HepG2 (cell line): ENCODE data around the gene PIGC. TPM values are rescaled to one million over a fixed set of nuclear protein-coding genes. Genes with fewer than 3 reads are reported as not detected.

ENCODE experiments used
- ATAC-seq: fragments of 200-7000 bp; cut with Tn5 transposase; 3 replicates; pipeline ENCODE4 v1.9.1; 2020; ENCODE audit warnings: mild to moderate bottlenecking, moderate library complexity
- BruUV-seq: library from RNA; stranded (reverse); fragments of 400-500 nt; replicated peaks from 2 replicates; lab custom pipeline; 2021; lab: Mats Ljungman, UMichigan
- CTCF ChIA-PET: fragments of 300-600 bp; formaldehyde crosslinking; extraction: SDS; loops from one replicate; lab custom pipeline; 2021; ENCODE audit warnings: low total read pairs, inconsistent platforms, low intra/inter-chr PET ratio; lab: Yijun Ruan, JAX
- POLR2A ChIA-PET: fragments of 350-600 bp; sonication (Branson Sonifier 250); formaldehyde crosslinking; loops from one replicate; lab custom pipeline; 2020; ENCODE audit warnings: antibody characterized with exemption, inconsistent platforms; lab: Yijun Ruan, JAX
- DNase-seq: peaks from one replicate; pipeline ENCODE4 v3.0.0-alpha.2; 2015; ENCODE audit warnings: low spot score
- FAIRE-seq: peaks from 3 replicates; lab custom pipeline; 2011; peaks lifted over from hg19 to GRCh38; lab: Jason Lieb, UNC
- H2AFZ ChIP-seq: one replicate; pipeline ENCODE4 v1.6.1; 2011; ENCODE audit warnings: low read length, inconsistent platforms
- H3K27ac ChIP-seq: fragments of 300-600 bp; 3 replicates; pipeline ENCODE4 v1.8.0; 2011; ENCODE audit warnings: mixed run types, mild to moderate bottlenecking, mixed read lengths, low read length, inconsistent platforms; ENCODE audit not compliant: insufficient read depth; ENCODE audit errors: extremely low read length
- H3K27me3 ChIP-seq, 2 experiments: fragments of 200-600 bp in 1 of 2; 2 replicates in 1 of 2; 3 replicates in 1 of 2; pipeline versions ENCODE4 v1.6.0 to v1.8.0; 2011; ENCODE audit warnings: low read length in 2 of 2, mild to moderate bottlenecking in 2 of 2, moderate library complexity in 2 of 2, inconsistent platforms in 1 of 2; ENCODE audit not compliant: insufficient read depth in 2 of 2, control insufficient read depth in 1 of 2
- H3K36me3 ChIP-seq, 2 experiments: fragments of 200-600 bp in 1 of 2; replicated peaks in 1 of 2; 2 replicates in 1 of 2; 3 replicates in 1 of 2; pipeline versions ENCODE4 v1.5.1 to v1.8.0; 2011; ENCODE audit warnings: low read length in 2 of 2, inconsistent platforms in 1 of 2; ENCODE audit not compliant: insufficient read depth in 2 of 2, control insufficient read depth in 1 of 2
- H3K4me1 ChIP-seq: 2 replicates; pipeline ENCODE4 v1.5.1; 2012; ENCODE audit warnings: low read length, inconsistent platforms; ENCODE audit not compliant: insufficient read depth
- H3K4me2 ChIP-seq: 2 replicates; pipeline ENCODE4 v1.6.0; 2011; ENCODE audit warnings: low read depth, low read length, inconsistent platforms
- H3K4me3 ChIP-seq, 3 experiments: fragments of 200-600 bp in 1 of 3; sonication (generic), shearing (Covaris generic) in 1 of 3; replicated peaks in 1 of 3; 2 replicates each; pipeline ENCODE4 v1.5.1; 2011 to 2016; ENCODE audit warnings: low read length in 3 of 3, inconsistent platforms in 2 of 3, low read depth in 2 of 3, mild to moderate bottlenecking in 2 of 3, control low read depth in 1 of 3, mixed read lengths in 1 of 3; ENCODE audit not compliant: insufficient read depth in 1 of 3
- H3K79me2 ChIP-seq: one replicate; pipeline ENCODE4 v1.6.1; 2011; ENCODE audit warnings: low read length, inconsistent platforms; ENCODE audit not compliant: insufficient read depth
- H3K9ac ChIP-seq: 2 replicates; pipeline ENCODE4 v1.6.0; 2011; ENCODE audit warnings: mild to moderate bottlenecking, low read depth, low read length, inconsistent platforms; ENCODE audit not compliant: insufficient read depth
- H3K9me3 ChIP-seq: 2 replicates; pipeline ENCODE4 v1.5.1; 2012; ENCODE audit warnings: mild to moderate bottlenecking, low read length
- H4K20me1 ChIP-seq: 2 replicates; pipeline ENCODE4 v1.6.0; 2011; ENCODE audit warnings: inconsistent platforms, mild to moderate bottlenecking, low read length, moderate library complexity; ENCODE audit not compliant: insufficient read depth
- FOXA1 ChIP-seq, 2 experiments: fragments of 450-650 bp in 1 of 2; sonication (generic) in 1 of 2; formaldehyde crosslinking in 1 of 2; IDR thresholded peaks; 2 replicates each; pipeline versions ENCODE4 v1.4.0 to v1.6.1; 2016 to 2020; ENCODE audit warnings: missing genetic modification reagents in 1 of 2
- FOXJ3 ChIP-seq: sonication (generic); formaldehyde crosslinking; IDR thresholded peaks from 2 replicates; pipeline ENCODE4 v1.4.0; 2020; ENCODE audit warnings: missing genetic modification reagents, mild to moderate bottlenecking, borderline replicate concordance
- HIVEP1 ChIP-seq: sonication (generic); formaldehyde crosslinking; IDR thresholded peaks from 2 replicates; pipeline ENCODE4 v1.4.0; 2020; ENCODE audit warnings: mild to moderate bottlenecking, missing genetic modification reagents
- KDM6A ChIP-seq: IDR thresholded peaks from 2 replicates; pipeline ENCODE4 v1.6.1; 2016; ENCODE audit warnings: low read depth
- NFYB ChIP-seq: sonication (generic); formaldehyde crosslinking; IDR thresholded peaks from 2 replicates; pipeline ENCODE4 v1.4.0; 2020; ENCODE audit warnings: missing genetic modification reagents
- POGK ChIP-seq: sonication (generic); formaldehyde crosslinking; conservative IDR thresholded peaks from 2 replicates; pipeline ENCODE4 v1.8.0; 2022; ENCODE audit warnings: mild to moderate bottlenecking, moderate library complexity, missing genetic modification reagents
- PREB ChIP-seq: sonication (generic); formaldehyde crosslinking; IDR thresholded peaks from 2 replicates; pipeline ENCODE4 v1.4.0; 2020; ENCODE audit warnings: missing genetic modification reagents
- SALL1 ChIP-seq: sonication (generic); formaldehyde crosslinking; IDR thresholded peaks from 2 replicates; pipeline ENCODE4 v1.8.0; 2022; ENCODE audit warnings: mild to moderate bottlenecking, missing genetic modification reagents
- SMYD3 ChIP-seq: sonication (generic); formaldehyde crosslinking; IDR thresholded peaks from 2 replicates; pipeline ENCODE4 v1.8.1; 2023; ENCODE audit warnings: mild to moderate bottlenecking, missing genetic modification reagents
- TCF12 ChIP-seq, 2 experiments: fragments of 450-650 bp in 1 of 2; sonication (generic) in 1 of 2; formaldehyde crosslinking in 1 of 2; IDR thresholded peaks; 2 replicates each; pipeline versions ENCODE4 v1.6.1 to v1.8.0; 2017 to 2022; ENCODE audit warnings: antibody characterized with exemption in 1 of 2, mild to moderate bottlenecking in 1 of 2, missing genetic modification reagents in 1 of 2, moderate library complexity in 1 of 2
- ZNF281 ChIP-seq: sonication (generic); formaldehyde crosslinking; IDR thresholded peaks from 2 replicates; pipeline ENCODE4 v1.4.0; 2020; ENCODE audit warnings: missing genetic modification reagents, borderline replicate concordance
- ZNF672 ChIP-seq: sonication (generic); formaldehyde crosslinking; IDR thresholded peaks from 2 replicates; pipeline ENCODE4 v1.8.1; 2022; ENCODE audit warnings: missing genetic modification reagents
- ZNF691 ChIP-seq: sonication (generic); formaldehyde crosslinking; IDR thresholded peaks from 2 replicates; pipeline ENCODE4 v1.4.0; 2020; ENCODE audit warnings: missing genetic modification reagents, low read depth, mild to moderate bottlenecking, borderline replicate concordance
- WGBS: methylation state at CpG from one replicate; pipeline ENCODE4 v1.1.6; 2017; ENCODE audit warnings: low lambda C conversion rate; 5-methylcytosine and 5-hydroxymethylcytosine counted together
- in situ Hi-C: cut with HindIII; loops from 2 replicates; pipeline ENCODE4 v1.10.0; 2017; ENCODE audit warnings: low pct_unique_long_range_greater_than_20kb; ENCODE audit not compliant: extremely low pct_ligation_motif_present
- intact Hi-C: fragments of 100-400 bp; cut with micrococcal nuclease; formaldehyde crosslinking; loops from one replicate; pipeline ENCODE4 v1.10.0; 2022; ENCODE audit not compliant: unreplicated experiment
- polyA plus RNA-seq, 8 experiments: library from polyadenylated mRNA; depleted of rRNA in 3 of 8; stranded (reverse) in 7 of 8; unstranded in 1 of 8; fragments of >200 nt; fragmentation: Illumina TruSeq in 4 of 8; extraction: Trizol in 4 of 8; gene quantifications; 2 replicates each; pipeline versions ENCODE4 v1.2.1 to v1.2.3, GENCODE V29; 2011 to 2016; ENCODE audit warnings: low read depth in 4 of 8, missing spikeins in 1 of 8, mixed read lengths in 1 of 8; ENCODE audit not compliant: insufficient read depth in 1 of 8
- total RNA-seq, 5 experiments: library from RNA; depleted of rRNA; stranded (reverse); fragments of >200 nt; fragmentation: Illumina TruSeq; extraction: Trizol; gene quantifications; 2 replicates each; pipeline ENCODE4 v1.2.3, GENCODE V29; 2016; ENCODE audit warnings: low read depth in 1 of 5

The PIGC gene
- total and polyA plus RNA-seq, 2 of the 13 experiments (the other 11 are each of a cell fraction or from before 2014, with no cell fraction given): 26.7 to 29.5 TPM

- TF ChIP-seq ZNF281 (CRISPR knock-in tag): peak; percentile 90
- TF ChIP-seq, all 625 proteins: peak for 19
These were observed 12.1 kb downstream of the PIGC start (continued) for GRCh38 chr1:172431721-172432192.

- Histone ChIP-seq H3K4me2 (no peak overlapping the region), H3K36me3 (no peaks in the 10 kb centered on the region), H3K79me2 (no peaks in the 10 kb centered on the region), H3K4me3 (no peak overlapping the region), H2AFZ (no peak overlapping the region), H3K9me3 (no peaks in the 10 kb centered on the region), H3K27me3 (no peaks in the 10 kb centered on the region), H3K4me1 (peaks cover 17% of the 10 kb centered on the region), H4K20me1 (no peaks in the 10 kb centered on the region), H3K27ac (no peak overlapping the region), H3K9ac (no peak overlapping the region)
- in situ Hi-C loops: no loop called here
- BruUV-seq: no TSS peak
- ATAC-seq: no peak
- intact Hi-C loops: no loop called here
- no peak for DNase-seq
- FAIRE-seq: no peak
- TF ChIP-seq TCF12 (IDR thresholded peaks at IDR 0.05): no peak
- no peak for TF ChIP-seq TCF12 (CRISPR knock-in tag; IDR thresholded peaks at IDR 0.05)
- TF ChIP-seq SALL1 (CRISPR knock-in tag): no peak
- no peak for TF ChIP-seq ZNF691
- no peak for TF ChIP-seq PREB (CRISPR knock-in tag)
- TF ChIP-seq NFYB: no peak
- TF ChIP-seq SMYD3 (CRISPR knock-in tag): no peak
- TF ChIP-seq KDM6A: no peak
- TF ChIP-seq HIVEP1 (CRISPR knock-in tag): no peak
- TF ChIP-seq FOXA1 (IDR thresholded peaks at IDR 0.05): no peak
- no peak for TF ChIP-seq FOXA1 (CRISPR knock-in tag; IDR thresholded peaks at IDR 0.05)
- TF ChIP-seq POGK: no peak
- TF ChIP-seq FOXJ3 (CRISPR knock-in tag): no peak
- no peak for TF ChIP-seq ZNF672
- ChIA-PET CTCF (no interaction called here), POLR2A (no interaction called here)
- WGBS: 89% methylated on average over 2 of the region's 2 CpGs
These were observed 12.7 kb downstream of the PIGC start for GRCh38 chr1:172431204-172431603.
